RWPE2 (cell line): ENCODE data around the gene NAMPT.
A peak's percentile ranks its signal among the peaks of the same experiment; 100 is the strongest.

Experiments used
- ATAC-seq: fragments of 200-7000 bp; cut with Tn5 transposase; 3 replicates; pipeline ENCODE4 v1.9.1; 2021; ENCODE audit warnings: low read depth
- DNase-seq: peaks from one replicate; pipeline ENCODE4 v3.0.0-alpha.2; 2020; ENCODE audit warnings: low spot score
- H3K27ac ChIP-seq: fragments of 450-650 bp; 2 replicates; pipeline ENCODE4 v1.5.1; 2017; ENCODE audit warnings: mild to moderate bottlenecking; ENCODE audit not compliant: poor library complexity, severe bottlenecking
- H3K27me3 ChIP-seq: fragments of 250-450 bp; sonication (Bioruptor Pico); 2 replicates; pipeline ENCODE4 v1.5.1; 2021; ENCODE audit warnings: mild to moderate bottlenecking, moderate library complexity; ENCODE audit not compliant: insufficient read depth, poor library complexity, severe bottlenecking
- H3K36me3 ChIP-seq: fragments of 250-450 bp; sonication (Bioruptor Pico); 2 replicates; pipeline ENCODE4 v1.5.1; 2020; ENCODE audit warnings: low read depth, mild to moderate bottlenecking, moderate library complexity
- H3K4me1 ChIP-seq: fragments of 250-450 bp; sonication (Bioruptor Pico); 2 replicates; pipeline ENCODE4 v1.5.1; 2021; ENCODE audit warnings: mild to moderate bottlenecking, moderate library complexity; ENCODE audit not compliant: insufficient read depth, poor library complexity, severe bottlenecking
- H3K4me3 ChIP-seq: fragments of 250-450 bp; sonication (Bioruptor Pico); 2 replicates; pipeline ENCODE4 v1.5.1; 2021; ENCODE audit warnings: mild to moderate bottlenecking, moderate library complexity; ENCODE audit not compliant: severe bottlenecking
- H3K9me3 ChIP-seq: fragments of 250-450 bp; sonication (Bioruptor Pico); 2 replicates; pipeline ENCODE4 v1.5.1; 2021; ENCODE audit warnings: mild to moderate bottlenecking, moderate library complexity; ENCODE audit not compliant: severe bottlenecking
- TF ChIP-seq, protein P1 (sequence below): fragments of 450-650 bp; IDR thresholded peaks from one replicate; pipeline ENCODE4 v1.5.1; 2017; ENCODE audit warnings: mild to moderate bottlenecking, moderate library complexity; ENCODE audit not compliant: poor library complexity, severe bottlenecking

Gene NAMPT

GRCh38 chr7:106254525-106255116 lies 30.2 kb downstream of the NAMPT start:
- TF ChIP-seq, protein P1, sequence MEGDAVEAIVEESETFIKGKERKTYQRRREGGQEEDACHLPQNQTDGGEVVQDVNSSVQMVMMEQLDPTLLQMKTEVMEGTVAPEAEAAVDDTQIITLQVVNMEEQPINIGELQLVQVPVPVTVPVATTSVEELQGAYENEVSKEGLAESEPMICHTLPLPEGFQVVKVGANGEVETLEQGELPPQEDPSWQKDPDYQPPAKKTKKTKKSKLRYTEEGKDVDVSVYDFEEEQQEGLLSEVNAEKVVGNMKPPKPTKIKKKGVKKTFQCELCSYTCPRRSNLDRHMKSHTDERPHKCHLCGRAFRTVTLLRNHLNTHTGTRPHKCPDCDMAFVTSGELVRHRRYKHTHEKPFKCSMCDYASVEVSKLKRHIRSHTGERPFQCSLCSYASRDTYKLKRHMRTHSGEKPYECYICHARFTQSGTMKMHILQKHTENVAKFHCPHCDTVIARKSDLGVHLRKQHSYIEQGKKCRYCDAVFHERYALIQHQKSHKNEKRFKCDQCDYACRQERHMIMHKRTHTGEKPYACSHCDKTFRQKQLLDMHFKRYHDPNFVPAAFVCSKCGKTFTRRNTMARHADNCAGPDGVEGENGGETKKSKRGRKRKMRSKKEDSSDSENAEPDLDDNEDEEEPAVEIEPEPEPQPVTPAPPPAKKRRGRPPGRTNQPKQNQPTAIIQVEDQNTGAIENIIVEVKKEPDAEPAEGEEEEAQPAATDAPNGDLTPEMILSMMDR, result no peak
- no peak for DNase-seq
- peaks cover 84% of the 10 kb centered on the region for H3K36me3 ChIP-seq
- no peaks in the 10 kb centered on the region for H3K27me3 ChIP-seq
- H3K4me3 ChIP-seq, result no peak overlapping the region
- H3K27ac ChIP-seq, result no peak overlapping the region
- no peak for ATAC-seq
- no peaks in the 10 kb centered on the region for H3K4me1 ChIP-seq
- H3K9me3 ChIP-seq, result no peaks in the 10 kb centered on the region

DNA sequence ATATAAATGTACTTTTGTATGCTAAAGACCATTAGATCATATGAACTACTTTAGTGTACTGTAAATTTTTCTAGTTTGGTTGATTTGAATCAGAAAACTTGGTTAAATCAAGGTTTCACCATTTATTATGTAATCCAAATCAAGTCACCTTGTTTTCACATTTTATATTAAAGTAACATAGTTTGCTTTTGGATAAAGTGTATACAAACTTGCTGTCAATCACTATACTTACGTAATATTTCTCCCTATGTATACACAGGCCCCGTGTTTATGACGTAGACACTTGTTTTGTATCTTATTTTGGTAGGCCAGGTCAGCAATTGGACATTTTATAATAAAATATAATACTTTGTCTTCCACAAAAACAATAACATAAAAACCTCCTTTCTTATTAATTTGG lies 32.2 kb downstream of the NAMPT start:
- Histone ChIP-seq H3K4me1 (no peaks in the 10 kb centered on the region), H3K27me3 (no peaks in the 10 kb centered on the region), H3K9me3 (no peaks in the 10 kb centered on the region), H3K36me3 (peaks cover 83% of the 10 kb centered on the region), H3K27ac (no peak overlapping the region), H3K4me3 (no peak overlapping the region)
- TF ChIP-seq, protein P1, result no peak
- DNase-seq (no peak), ATAC-seq (no peak)

- H3K27me3 ChIP-seq, result no peaks in the 10 kb centered on the region
Measured at GRCh38 chr7:106249488-106249887, 35.3 kb downstream of the NAMPT start.

DNA sequence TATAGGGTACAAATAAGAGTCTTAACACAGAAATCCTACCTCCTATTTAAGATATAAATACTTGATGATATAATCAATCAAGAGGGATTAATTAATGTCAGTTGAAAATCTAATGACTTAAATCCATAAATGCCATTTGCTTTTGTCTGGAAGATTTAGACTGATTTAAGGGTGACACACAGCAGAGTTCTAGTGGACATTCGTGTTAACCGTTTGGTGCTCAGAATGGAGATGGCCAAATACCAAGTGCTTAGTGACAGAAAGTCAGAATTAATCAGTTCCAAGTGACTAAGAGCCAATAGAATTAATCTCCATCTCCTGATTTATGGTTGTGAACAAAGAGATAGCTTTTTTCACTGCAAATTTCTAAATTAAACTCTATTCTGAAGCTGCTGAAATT lies 36.2 kb downstream of the NAMPT start:
- TF ChIP-seq, protein P1, result no peak
- Histone ChIP-seq H3K27me3 (no peaks in the 10 kb centered on the region), H3K4me3 (no peak overlapping the region), H3K27ac (no peak overlapping the region), H3K4me1 (no peaks in the 10 kb centered on the region), H3K9me3 (no peaks in the 10 kb centered on the region), H3K36me3 (peaks cover 59% of the 10 kb centered on the region)
- DNase-seq (no peak), ATAC-seq (no peak)

More at GRCh38 chr7:106249488-106249887, 35.3 kb downstream of the NAMPT start:
- ATAC-seq (no peak), DNase-seq (no peak)
- H3K36me3 ChIP-seq, result peaks cover 68% of the 10 kb centered on the region
- H3K4me3 ChIP-seq, result no peak overlapping the region
- TF ChIP-seq, protein P1, result no peak
- no peaks in the 10 kb centered on the region for H3K4me1 ChIP-seq
- no peak overlapping the region for H3K27ac ChIP-seq
- H3K9me3 ChIP-seq, result no peaks in the 10 kb centered on the region

DNA sequence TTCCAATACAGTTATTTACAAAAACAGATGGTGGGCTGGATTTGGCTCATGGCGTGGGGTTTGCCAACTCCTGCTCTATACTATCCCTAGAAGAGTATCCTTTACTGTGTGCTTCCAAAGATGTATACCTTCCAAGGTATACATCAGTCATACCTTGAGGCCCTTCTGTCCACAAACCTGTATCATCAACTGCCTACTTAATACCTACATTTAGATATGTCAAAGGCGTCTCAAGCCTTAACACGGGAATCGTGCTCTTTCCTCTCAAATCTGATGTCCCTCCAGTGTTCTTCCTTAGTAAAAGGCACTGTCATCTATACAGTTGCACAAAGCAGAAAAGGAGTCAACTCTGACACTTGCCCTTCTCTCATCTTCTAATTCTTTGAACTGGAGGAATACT lies 36.9 kb downstream of the NAMPT start:
- Histone ChIP-seq H3K4me3 (no peak overlapping the region), H3K4me1 (no peaks in the 10 kb centered on the region), H3K27ac (no peak overlapping the region), H3K27me3 (no peaks in the 10 kb centered on the region), H3K9me3 (no peaks in the 10 kb centered on the region), H3K36me3 (peaks cover 52% of the 10 kb centered on the region)
- TF ChIP-seq, protein P1, result no peak
- no peak for DNase-seq
- 0 out of 3 replicates have a peak, but pooled peaks have one; percentile 14 for ATAC-seq
